UCSD-AML1 (cell line): ENCODE measurements around the gene NSFL1C.
"Not testable (repeated sequence)": the region's sequence is repeated elsewhere in the genome, so short reads cannot be mapped to it uniquely, and the experiment has no call there.

Source experiments
- DNase-seq: peaks from one replicate; lab custom pipeline; 2025; ENCODE audit not compliant: unreplicated experiment; lab: John Stamatoyannopoulos, UW

Gene NSFL1C

DNA sequence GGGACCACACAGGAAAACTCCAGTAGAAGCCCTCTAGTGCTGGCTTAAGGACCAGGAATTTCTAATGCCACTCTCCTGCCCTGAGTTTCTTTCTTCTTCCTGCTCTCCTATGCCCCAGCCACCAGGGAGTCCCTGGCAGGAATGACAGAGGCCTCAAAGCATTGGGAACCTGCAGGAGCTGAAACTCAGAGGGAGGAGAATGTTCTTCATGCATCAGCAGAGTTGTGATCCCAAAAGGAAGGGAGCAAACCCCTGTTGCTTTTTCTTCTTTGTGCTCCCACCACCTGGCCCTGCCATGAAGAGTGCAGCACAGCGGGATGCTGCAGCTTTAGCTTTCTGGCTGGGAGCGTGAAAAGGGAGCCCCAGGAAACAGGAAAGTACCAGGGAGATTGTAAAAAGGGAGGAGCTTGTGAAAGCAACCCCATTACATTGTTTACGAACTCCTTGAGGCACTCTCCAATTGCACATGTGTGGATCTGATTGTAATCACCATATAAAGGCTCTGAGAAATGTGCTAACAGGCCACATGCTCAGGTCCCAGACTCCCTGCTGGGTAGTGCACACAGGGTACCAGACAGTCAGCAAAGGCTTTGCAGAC, 39.1 kb downstream of the NSFL1C start:
- DNase-seq: no peak

DNA sequence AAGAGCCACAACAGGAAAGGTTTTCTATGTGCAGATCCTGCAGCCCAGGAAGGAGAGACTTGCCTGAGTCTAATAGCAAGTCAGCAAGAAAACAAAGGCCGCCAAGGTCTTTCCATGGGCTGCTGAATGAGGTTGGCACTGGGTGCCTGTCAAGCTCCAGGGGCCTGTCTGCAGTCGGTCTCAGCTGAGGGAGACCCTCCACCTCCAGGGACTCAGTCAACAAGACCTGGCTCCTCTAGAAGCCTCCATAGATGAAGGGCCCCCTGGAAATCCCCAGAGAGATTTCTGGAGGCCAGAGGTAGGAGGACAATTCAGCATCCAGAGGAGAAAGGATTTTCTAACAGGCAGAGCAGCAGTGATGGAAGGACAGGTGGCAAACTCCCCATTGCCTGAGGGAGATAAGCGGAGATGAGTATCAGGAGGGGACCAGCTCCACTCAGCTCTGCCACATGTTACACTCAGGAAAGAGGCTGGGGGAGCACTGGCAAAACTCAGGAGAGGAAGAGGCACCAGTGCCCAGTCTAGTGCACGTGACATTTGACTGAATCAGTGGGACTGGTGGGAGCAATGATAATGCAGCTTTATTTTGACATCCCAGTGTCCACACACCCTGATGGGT, 40.3 kb downstream of the NSFL1C start:
- no peak for DNase-seq

DNA sequence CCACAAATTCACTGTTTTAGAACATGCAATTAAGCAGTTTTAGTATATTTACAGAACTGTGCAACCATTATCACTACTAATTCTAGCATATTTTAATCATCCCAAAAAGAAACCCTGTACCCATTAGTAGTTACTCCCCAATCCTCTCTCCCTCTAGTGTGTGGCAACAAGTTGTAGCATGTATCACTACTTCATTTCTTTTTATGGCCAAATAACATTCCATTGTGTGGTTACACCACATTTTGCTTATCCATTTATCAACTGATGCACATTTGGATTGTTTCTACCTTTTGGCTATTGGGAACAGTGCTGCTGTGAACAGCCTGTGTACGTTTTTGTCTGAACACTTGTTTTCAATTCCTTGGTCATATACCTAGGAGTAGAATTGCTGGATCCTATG, 42.3 kb downstream of the NSFL1C start:
- DNase-seq: no peak

DNA sequence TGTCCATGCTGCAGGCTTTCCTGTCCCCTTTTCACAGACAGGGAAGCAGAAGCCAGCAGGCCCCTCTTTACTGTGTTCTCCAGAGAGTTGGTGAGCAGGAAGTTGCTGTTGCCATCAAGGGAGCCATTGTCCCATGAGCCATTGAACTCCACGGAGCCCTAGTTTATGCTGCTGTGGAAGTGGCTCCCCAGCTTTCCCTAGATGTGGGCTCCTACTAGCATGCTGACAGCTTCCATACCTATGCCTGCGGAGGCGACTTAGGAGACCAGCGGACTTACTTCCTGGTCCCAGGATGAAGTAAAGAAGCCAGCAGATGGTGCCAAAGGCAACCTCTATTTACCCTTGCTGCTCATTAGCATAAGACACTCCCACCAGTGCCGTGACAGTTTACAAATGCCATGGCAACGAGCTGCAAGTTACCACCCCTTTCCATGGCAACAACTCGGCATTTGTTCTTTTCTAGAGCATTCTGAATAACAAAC, 43.0 kb downstream of the NSFL1C start:
- DNase-seq: no peak

DNA sequence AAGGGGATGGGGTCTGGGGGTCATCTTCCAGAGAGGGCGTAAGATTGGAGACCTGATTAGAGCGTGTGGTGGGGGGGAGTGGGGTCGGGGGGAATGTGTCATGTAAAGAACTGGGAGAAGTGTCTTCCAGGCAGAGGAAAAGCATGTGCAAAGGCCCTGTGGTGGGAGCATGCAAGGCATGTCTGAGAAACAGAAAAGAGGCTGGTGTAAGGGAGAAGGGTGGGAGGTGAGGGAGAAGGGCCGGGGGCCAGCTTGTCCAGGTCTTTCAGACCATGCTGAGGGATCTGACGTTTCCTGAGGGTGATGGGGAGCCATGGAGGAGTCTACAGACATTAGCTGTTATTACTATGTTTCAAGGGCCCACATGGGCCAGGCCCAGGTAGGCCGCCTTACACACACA, 43.4 kb downstream of the NSFL1C start:
- DNase-seq: no peak

DNA sequence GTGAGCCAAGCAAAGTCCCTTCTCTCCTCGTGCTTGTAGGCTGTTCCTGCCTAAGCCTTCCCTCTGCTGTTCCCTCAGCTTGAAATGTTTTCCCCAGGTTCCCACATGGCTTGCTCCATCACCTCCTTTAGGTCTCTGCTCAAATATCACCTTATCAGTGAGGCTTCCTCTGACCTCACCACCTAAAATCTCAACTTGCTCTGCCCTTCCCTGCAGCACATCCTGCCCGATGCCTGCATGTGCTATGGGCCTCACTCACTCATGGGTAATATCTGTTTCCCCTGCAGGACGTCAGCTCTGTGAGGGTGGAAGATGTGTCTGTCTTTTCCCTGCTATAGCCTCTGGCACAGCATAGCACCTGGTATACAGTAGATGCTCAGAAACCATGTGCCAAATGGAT, 43.9 kb downstream of the NSFL1C start:
- no peak for DNase-seq

- no peak for DNase-seq
Observed at GRCh38 chr20:1420066-1420465, 46.6 kb downstream of the NSFL1C start.

DNA sequence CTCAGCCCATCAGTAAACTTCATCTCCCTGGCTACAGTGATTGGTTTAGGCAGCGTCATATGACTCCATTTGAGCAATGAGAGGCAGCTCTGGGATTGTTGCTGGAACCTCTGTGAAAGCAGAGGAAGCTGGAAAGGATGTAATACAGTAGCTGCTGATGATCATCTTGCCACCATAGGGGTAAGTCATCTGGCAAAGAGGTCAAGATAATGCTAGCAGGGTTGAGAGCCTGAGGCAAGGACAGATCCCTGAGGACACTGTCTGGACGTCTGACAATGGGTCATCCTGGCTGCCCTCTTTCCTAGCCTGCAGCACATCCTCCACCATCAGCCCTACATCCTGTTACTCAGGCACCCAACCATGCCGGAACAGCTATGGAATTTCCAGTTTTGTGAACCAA, 48.3 kb downstream of the NSFL1C start:
- DNase-seq: no peak

DNA sequence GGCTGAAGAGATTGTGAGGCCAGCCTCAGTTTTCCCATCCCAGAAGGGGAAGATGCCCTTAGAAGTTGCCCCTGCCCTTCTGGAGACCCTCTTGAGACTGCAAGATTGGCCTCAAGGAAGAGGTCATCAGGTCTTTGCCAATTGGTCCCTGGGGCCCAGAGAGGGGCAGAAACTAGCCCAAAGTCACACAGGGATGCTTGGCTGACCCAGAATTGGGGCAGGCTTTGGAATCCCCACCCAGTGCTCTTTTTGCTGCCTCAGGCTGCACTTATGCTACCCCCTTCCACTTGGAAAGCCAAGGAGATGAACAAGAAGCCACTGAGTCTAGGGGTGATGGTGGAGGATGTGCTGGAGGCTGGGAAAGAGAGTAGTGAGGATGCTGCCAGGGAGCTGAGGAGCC, 48.9 kb downstream of the NSFL1C start:
- no peak for DNase-seq

- no peak for DNase-seq
Observed at GRCh38 chr20:1417273-1417672, 49.4 kb downstream of the NSFL1C start.

- DNase-seq: no peak
Observed at GRCh38 chr20:1415667-1416468, 50.8 kb downstream of the NSFL1C start.

- DNase-seq: no peak
Observed at GRCh38 chr20:1414982-1415381, 51.7 kb downstream of the NSFL1C start.

DNA sequence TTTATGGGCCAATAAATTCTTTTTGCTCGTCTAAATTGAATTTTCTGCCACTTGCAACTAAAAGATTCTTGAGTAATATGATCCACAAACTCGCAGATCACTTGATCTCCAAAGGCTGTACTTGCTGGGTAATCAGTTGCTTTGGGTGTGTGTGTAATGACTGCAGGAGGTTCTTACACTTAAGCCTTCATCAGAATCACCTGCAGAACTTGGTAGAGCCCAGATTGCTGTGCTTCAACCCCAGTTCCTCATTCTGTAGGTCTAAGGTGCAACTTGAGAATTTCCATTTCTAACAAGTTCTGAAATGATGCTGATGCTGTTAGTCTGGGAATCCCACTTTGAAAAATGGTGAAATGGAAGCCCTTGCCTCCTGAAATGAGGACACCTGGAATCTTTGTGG, 60.8 kb downstream of the NSFL1C start:
- no peak for DNase-seq

DNA sequence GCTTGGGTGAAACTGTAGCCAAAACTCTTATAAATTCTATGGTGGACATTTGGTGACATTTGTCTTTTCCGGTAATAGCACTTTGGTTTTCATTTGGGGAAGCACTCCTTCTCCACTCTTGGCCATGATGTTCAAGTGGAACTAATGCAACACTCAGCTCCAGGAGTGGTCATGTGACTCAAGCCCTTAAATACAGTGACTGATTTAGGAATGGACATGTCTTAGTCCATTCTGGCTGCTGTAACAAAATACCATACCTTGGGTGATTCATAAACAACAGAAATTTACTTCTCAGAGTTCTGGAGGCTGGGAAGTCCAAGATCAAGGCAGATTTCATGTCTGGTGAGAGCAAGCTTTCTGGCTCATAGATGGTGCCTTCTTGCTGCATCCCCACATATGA, 63.0 kb downstream of the NSFL1C start:
- DNase-seq: no peak

GRCh38 chr20:1402149-1402548, 64.5 kb downstream of the NSFL1C start:
- peak; percentile 41 for DNase-seq

DNA sequence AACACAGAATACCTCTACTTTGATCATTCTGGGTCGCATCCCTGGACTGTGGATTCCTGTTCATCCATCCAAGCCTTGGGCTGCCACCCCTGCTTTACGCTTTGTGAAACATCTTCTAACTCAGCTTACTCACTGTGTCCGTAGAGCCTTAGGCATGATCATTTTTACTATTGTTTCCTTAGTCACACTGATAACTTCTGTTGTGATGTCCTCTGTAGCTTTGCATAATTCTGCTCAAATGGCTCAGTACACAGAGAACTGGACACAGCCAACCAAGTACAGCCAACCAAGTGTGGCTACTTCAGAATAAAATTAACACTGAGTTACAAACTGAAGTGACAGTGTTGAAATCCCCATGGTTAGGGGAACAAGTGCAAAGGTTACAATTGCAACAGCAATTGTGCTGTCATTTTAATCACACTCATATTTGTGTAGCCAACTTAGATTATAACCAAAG, 65.2 kb downstream of the NSFL1C start:
- no peak for DNase-seq

DNA sequence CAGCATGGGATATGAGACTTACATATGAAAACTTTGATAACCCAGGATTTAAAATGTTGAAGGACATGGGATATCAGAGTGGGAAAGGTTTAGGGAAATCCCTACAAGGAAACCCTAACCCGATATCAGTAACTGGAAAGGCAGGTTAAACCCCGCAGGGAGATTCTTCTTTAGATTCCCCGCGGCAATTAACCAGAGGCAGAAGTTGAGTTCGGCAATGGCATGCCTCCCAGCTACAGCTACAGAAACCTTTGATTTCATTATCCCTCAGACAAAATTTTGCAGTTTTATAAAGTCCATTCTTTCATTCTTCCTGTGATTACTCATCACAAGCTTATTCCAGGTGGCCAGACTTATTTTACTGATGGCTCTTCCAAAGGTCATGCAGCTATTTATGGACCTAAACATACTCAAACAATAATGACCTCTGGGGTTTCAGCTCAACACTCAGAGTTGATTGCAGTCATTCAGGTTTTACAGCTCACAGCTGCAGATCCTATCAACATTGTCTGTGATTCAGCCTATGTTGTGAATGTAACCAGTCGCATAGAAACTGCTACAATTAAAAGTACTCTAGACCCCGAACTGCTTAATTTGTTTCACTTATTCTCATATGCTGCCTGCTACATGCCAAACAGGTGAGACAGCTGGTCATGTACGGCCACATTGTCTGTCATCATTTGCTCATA, 66.8 kb downstream of the NSFL1C start:
- DNase-seq: not testable (repeated sequence)

GRCh38 chr20:1398185-1398584, 68.5 kb downstream of the NSFL1C start:
- DNase-seq: not testable (repeated sequence)

GRCh38 chr20:1397710-1398109, 68.9 kb downstream of the NSFL1C start:
- DNase-seq: no peak

DNA sequence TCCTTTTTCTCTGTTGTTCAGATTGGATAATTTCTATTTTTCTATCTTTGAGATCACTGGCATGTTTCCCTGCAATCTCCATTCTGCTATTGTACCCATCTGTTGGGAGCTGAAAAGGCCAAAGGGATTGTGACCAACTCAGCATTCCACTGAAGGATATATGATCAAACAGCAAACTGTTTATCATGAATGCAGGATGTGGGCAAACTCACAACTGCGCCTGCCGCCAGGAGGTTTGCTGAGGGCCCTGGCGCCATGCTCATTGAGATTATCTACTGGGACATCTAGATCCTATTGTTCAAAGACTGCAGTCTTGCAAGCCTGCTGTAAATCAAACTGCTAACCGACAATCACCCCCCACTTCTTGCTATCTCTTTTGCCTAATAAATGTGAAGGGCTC, 69.9 kb downstream of the NSFL1C start:
- DNase-seq: no peak

GRCh38 chr20:1396264-1396663, 70.4 kb downstream of the NSFL1C start:
- no peak for DNase-seq

DNA sequence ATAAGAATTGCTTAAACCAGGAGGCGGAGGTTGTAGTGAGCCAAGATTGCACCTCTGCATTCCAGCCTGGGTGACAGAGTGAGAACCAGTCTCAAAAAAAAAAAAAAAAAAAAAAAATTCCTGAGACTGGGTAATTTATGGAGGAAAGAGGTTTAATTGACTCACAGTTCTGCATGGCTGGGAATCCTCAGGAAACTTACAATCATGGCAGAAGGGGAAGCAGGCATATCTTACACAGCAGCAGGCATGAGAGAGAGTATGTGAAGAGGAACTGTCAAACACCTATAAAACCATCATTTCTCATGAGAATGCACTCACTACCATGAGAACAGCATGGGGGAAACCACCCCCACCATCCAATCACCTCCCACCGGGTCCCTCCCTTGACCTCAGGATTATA, 72.0 kb downstream of the NSFL1C start:
- no peak for DNase-seq
